Activated CD8-positive, alpha-beta memory T cell treated with anti-CD3 and anti-CD28 coated beads for 48 hours (primary cell): ENCODE results near the gene KRTAP19-4.
"Not testable (repeated sequence)": the region's sequence is repeated elsewhere in the genome, so short reads cannot be mapped to it uniquely, and the experiment has no call there.

ENCODE experiments used
- DNase-seq, 3 experiments: peaks; one replicate each; pipeline ENCODE4 v3.0.0-alpha.2; 2020; ENCODE audit warnings: low read depth in 2 of 3, low spot score in 2 of 3

The KRTAP19-4 gene, protein sequence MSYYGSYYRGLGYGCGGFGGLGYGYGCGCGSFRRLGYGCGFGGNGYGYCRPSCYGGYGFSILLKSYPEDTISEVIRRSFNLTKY

DNA sequence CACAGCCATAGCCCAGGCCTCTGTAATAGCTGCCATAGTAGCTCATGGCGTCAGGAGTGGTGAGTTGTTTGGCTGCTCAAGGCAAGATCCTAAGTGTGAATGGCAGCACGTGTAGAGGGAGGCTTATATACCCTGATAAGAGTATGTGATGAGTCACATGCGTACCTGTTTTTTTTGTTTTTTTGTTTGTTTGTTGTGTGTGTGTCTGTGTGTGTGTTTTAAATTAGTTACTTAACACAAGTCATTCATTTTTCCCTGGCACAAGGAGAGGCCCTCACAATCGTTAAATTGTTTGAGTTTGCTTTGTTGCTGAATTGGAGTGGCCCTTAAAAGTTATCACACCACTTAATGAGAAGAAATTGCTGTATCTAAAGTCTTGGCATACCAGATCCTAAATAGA is at the start of gene KRTAP19-4:
Gene KRTAP19-4, minus strand, starts transcription at position 101 of the 400 bp plus-strand sequence. Its CDS starts 55 bp downstream, at position 46.
- DNase-seq, result no peak

DNA sequence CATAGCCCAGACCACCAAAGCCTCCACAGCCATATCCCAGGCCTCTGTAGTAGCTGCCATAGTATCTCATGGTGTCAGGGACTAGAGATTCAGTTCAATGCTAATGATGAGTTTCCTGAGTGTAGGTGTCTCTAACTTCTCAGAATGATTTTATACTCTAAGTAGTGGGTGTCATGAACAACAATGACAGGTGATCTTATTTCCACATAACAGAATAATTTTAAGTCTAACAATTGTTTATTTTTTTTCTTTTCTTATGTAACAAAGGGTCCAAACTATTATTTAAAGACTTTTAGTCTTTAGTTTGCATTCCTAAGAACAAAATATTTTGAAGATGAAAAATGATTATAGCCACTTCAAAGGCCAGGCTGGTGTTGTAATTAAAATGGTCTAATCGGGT is 44.8 kb upstream of the KRTAP19-4 start, which contains the start of gene KRTAP19-6:
Gene KRTAP19-6, minus strand, starts transcription at position 101 of the 400 bp plus-strand sequence. Its CDS starts 31 bp downstream, at position 70.
- DNase-seq, result no peak

DNA sequence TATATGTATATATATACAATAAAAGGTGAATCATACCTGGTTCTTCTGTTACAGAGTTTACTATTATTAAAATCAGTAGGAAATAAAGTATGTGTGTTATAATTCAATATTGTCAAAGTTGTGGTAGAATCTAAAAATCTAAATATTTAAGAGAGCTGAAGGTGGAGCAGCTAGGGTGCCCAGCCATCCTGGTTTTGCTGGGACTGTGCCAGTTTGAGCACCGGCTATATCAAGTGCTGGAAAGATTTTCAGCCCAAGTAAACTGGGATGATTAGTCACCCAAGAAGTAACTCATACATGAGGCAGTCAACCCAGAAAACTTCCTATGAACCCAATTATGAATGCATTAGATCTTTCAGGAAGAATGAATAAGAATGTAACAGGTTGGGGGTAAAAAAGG is 21.9 kb upstream of the KRTAP19-4 start:
- no peak for DNase-seq

DNA sequence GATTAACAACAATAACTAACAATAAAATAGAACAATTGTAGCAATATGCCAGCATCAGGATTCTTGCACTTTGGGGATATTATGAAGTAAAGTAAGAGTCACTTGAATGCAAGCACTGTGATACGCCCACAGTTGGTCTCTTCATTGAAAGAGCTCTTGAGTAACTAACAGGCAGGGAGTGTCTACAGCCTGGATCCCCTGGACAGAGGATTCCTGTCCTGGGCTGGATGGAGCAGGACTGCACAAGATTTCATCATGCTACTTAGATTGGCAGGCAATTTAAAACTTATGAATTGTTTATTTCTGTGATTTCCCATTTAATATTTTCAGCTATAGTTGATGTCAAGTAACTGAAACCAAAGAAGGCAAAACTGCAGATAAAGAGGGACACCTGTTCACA is 18.7 kb upstream of the KRTAP19-4 start:
- DNase-seq, result no peak

DNA sequence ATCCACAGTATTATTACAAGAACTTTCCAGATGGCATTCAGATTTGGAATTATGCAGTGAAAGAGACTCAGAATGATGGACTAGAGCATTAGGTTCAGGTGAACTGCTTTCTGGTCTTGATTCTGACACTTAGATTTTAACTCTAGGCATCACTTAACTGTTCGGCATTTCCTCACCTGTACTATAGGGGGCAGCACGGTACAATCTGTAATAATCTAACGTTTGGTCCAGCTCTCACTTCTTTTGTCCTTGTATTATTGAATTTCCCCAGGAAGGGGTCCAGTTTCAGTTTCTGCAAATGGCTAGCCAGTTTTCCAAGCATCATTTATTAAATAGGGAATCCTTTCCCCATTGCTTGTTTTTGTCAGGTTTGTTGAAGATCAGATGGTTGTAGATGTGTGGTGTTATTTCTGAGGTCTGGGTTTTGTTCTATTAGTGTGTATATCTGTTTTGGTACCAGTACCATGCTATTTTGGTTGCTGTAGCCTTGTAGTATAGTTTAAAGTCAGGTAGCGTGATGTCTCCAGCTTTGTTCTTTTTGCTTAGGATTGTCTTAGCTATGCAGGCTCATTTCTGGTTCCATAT is 8.7 kb upstream of the KRTAP19-4 start:
- DNase-seq, result not testable (repeated sequence)

DNA sequence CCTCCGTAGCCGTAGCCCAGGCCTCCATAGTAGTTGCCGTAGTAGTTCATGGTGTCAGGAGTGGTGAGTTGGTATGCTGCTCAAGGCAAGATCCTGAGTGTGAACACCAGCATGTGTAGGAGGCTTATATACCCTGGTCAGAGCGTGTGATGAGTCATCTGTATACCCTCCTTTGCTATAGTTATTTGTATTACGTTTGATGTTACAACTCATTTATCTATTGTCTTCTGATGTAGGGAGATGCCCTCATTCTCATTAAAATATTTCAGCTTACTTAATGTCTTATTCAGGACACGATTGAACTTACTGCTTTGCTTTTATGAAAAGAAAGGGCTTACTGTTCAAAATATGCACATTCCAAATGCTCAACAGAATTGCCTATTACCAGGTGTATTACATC is 5.1 kb upstream of the KRTAP19-4 start, which contains the start of gene KRTAP19-5:
Gene KRTAP19-5, minus strand, starts transcription at position 101 of the 400 bp plus-strand sequence. Its CDS starts 51 bp downstream, at position 50.
- DNase-seq, result no peak

DNA sequence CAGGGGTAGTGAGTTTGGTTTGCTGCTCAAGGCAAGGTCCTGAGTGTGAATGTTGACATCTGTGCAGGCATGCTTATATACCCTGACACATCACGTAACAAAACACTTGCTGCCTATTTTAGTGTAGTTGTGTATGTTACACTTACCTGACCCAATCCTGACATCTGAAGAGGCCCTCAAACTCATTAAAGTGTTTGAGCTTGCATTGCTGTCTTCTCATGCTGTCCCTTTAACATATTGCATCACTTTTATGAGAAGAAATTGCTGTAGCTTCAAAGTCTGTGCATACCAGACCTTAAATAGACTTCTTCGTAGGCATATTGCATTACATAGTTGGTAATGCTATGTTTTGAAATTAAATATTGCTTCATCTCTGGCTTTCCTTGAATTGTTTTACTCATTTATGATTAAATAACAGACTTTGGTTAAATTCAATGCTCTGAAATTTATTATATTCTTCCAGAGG is 5.0 kb downstream of the KRTAP19-4 start, which contains the start of gene KRTAP19-3:
Gene KRTAP19-3, minus strand, starts transcription at position 51 of the 466 bp plus-strand sequence. CDS start 56 bp downstream, outside the sequence.
- DNase-seq, result no peak

DNA sequence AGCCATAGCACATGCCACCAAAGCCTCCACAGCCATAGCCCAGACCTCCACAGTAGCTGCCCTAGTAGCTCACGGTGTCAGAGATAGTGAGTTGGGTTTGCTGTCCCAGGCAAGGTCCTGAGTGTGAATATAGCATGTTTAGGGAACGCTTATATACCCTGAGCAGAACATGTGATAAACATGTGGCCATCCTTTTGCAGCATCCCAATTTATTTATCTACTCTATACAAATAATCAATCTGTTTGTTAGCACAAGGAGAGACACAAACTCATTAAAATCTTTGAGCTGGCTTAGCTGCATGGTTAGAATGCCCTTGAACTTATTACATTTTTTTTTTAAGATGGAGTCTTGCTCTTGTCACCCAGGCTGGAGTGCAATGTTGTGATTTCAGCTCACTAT is 9.6 kb downstream of the KRTAP19-4 start, which contains the start of gene KRTAP19-2:
Gene KRTAP19-2, minus strand, starts transcription at position 101 of the 400 bp plus-strand sequence. Its CDS starts 88 bp downstream, at position 13.
- DNase-seq, result no peak

DNA sequence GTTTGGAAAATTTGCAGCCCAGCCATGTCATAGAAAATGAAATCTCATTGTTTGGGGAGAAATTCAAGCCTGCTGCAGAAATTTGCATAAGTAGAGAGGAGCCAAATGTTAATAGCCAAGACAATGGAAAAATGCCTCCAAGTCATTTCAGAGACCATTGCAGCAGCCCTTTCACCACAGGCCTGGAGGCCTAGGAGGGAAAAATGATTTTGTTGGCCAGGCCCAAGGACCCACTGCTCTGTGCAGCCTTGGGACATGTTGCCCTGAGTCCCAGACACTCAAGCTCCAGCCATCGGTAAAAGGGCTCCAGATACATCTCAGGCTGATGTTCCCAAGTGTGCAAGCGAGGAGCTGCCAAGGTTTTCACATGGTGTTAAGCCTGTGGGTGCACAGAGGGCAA is 10.8 kb downstream of the KRTAP19-4 start:
- no peak for DNase-seq

DNA sequence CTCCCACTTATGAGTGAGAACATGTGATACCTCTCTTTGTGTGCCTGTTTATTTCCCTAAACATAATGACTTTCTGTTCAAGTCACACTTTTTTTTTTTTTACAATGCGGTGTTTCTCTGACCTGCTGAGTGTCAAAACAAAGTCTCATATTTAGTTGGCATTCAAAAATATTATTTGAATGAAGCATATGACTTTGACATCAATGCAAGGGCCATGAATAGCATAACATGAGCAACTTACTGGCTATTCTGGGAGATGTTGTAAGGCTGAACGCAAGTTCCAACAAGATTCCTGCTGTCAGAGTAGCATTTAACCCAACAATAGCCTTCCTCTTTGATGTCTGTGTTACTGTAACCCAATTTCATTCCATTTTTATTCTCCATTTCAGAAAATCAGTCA is 14.8 kb downstream of the KRTAP19-4 start:
- no peak for DNase-seq

DNA sequence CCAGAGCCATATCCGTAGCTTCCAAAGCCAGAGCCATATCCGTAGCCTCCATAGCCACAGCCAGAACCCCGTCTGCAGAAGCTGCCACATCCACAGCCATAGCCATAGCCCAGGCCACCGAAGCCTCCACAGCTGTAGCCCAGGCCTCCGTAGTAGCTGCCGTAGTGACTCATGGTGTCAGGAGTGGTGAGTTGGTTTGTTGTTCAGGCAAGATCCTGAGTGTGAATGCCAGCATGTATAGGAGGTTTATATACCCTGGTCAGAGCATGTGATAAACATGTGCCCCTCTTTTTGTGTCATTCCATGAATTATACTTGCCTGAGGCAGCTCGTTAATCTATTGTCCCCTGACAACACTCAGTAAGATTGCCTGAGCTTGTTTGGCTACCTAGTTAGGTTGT is 16.8 kb downstream of the KRTAP19-4 start, which contains the start of gene KRTAP19-1:
Gene KRTAP19-1, minus strand, starts transcription at position 223 of the 400 bp plus-strand sequence. Its CDS starts 50 bp downstream, at position 173.
- DNase-seq, result no peak

DNA sequence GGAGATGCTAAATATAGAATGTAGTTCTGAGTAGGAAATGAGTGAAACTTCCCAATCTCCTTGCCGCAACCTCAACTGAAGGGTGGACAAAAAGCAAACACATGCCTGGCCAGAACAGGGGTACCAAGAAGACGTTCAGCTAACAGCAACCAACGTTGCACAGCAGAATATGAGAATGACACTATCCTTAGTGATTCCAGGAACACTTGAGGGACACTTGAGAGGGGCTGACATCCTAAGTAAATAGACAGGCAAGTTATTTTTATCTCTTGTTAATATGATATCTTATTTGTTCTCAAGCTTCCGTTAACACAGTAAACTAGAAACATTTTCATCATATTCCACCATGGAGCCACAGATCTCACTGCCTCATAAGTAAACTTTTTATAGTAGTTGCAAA is 17.7 kb downstream of the KRTAP19-4 start:
- DNase-seq, result no peak

DNA sequence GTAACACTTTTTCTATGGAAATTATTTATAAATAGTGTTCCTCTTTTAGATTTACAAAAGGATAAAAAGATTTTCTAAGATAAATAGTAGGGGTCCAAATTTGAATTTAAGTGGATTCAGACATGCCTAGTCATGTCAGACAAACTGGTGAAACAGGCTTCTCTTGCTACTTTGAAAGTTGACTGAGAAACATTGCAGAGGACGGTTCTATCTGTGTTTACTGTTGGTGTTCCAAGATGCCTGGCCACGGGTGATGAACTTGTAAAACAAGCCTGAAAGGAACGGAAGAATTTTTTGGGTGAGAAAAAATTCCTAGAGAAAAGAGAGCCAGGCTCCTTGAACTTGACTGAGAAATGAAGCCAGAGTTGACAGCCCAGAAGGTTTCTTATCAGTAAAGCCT is 19.0 kb downstream of the KRTAP19-4 start:
- no peak for DNase-seq

DNA sequence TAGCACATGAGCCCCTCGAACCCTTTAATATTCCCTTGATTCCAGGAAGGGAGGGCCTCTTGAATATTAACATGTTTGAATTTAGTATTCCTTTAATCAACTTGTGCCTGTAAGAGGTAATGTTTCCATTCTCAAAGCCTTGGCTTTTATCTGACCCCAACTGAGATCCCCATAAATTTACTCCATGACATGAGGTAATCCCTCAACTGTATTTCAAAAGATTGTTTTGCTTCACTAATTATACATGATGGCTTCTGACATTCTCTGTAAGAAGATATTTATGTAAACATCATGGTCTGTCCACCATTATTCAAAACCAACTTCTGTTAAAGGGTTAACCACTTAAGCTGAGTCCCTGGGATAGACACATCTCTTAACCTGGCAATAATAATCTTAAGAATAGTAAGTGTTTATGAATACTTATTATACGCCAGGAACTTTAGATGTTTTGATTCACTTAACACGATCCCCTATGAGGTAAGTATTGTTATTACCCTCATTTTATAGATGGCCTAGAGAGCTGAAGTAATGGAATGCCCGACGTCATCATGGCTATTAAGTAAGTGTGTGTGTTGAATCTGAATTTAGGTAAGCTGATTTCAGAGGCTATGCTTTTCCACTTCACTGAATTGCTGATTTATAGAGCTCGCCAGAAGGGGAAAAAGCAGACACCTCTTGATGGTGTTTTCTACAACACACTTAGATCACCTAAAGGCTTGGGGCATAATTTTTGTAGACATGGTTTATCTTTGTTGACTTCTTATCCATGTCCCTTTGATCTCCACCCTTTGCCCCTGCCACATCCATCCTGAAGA is 27.9 kb downstream of the KRTAP19-4 start:
- DNase-seq, result no peak

DNA sequence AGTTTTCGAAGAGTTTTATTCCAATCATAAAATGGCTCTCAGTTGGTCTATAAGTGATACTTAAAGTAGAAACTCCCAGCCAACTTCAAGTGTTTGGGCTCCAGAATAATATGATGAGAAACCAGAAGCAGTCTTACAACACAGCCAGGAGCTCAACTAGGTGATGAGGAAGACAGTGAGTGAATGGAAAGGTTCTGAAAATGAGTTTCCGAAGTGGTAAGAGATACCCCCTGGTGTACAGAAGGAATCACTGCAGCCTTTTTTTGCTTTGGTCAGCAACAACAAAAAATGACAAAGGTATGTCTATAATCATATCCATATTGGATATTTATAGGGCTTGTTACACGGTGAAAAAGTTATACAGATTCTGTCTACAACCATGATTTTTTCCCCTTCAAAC is 33.3 kb downstream of the KRTAP19-4 start:
- no peak for DNase-seq

DNA sequence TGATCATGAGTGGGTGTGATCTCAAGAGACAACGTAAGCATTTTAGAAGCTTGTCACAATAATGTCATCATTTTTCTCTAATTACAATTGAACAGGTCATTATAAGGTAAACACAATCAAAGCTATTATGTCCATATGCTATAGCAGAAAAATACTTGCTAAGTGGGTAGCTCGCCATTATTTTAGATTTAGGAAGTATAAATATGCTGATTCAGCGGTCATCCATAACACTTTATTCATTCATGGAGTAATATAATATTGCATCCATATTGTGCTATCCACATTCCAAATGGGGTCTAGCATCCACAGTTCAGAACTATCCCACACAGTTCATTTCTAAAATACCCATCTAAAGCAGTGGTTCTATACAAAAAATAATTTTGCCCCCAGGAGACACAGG is 48.5 kb downstream of the KRTAP19-4 start:
- DNase-seq, result no peak

DNA sequence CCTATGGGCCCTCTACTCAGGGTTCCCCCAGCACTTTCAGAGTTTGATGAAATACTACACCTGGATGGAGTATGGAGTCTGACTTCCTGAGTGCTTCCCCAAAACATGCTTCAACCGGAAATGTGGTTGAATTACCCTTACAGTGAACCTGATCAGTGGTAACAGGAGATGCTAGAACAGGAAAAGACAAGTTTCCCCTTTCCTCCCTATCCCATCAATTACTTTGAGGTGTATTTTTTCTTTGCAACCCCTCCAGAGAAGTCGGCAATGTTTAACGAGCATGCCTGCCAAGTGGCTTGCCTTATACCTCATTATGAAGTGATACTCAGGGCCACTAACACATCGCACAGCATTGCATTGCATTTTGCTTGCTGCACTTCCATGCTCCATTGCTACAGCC is 49.9 kb downstream of the KRTAP19-4 start:
- no peak for DNase-seq
